Brain microvascular endothelial cell (primary cell): ENCODE data around the gene TCEANC.
"Not testable (repeated sequence)": the region's sequence is repeated elsewhere in the genome, so short reads cannot be mapped to it uniquely, and the experiment has no call there.

Experiments used
- DNase-seq: peaks from one replicate; pipeline ENCODE4 v3.0.0-alpha.2; 2020
- H3K27ac ChIP-seq: fragments of 250-450 bp; sonication (Bioruptor Pico); 2 replicates; pipeline ENCODE4 v1.5.1; 2020; ENCODE audit warnings: mild to moderate bottlenecking, moderate library complexity
- H3K27me3 ChIP-seq: fragments of 250-450 bp; sonication (Bioruptor Pico); replicated peaks from 2 replicates; pipeline ENCODE4 v1.5.1; 2020; ENCODE audit warnings: mild to moderate bottlenecking
- H3K36me3 ChIP-seq: fragments of 250-450 bp; sonication (Bioruptor Pico); replicated peaks from 2 replicates; pipeline ENCODE4 v1.5.1; 2020; ENCODE audit warnings: mild to moderate bottlenecking
- H3K4me3 ChIP-seq: 2 replicates; pipeline ENCODE4 v1.5.1; 2011; ENCODE audit warnings: low read depth, mild to moderate bottlenecking, control low read depth, low read length, moderate library complexity
- CTCF ChIP-seq: IDR thresholded peaks from 2 replicates; pipeline ENCODE4 v1.5.1; 2011; ENCODE audit warnings: low read depth, mild to moderate bottlenecking, moderate library complexity, low read length, control low read depth, inconsistent platforms; ENCODE audit errors: missing control alignments
- in situ Hi-C: cut with HindIII; loops from 2 replicates; pipeline ENCODE4 v1.10.0; 2017; ENCODE audit warnings: low sequenced_read_pairs, low pct_ligation_motif_present

Gene TCEANC

GRCh38 chrX:13620207-13620606 is 32.7 kb upstream of the TCEANC start:
- in situ Hi-C loops = no loop called here
- no peak overlapping the region for H3K27ac ChIP-seq
- no peak for TF ChIP-seq CTCF
- no peaks in the 10 kb centered on the region for H3K36me3 ChIP-seq
- DNase-seq = no peak
- H3K27me3 ChIP-seq = no peaks in the 10 kb centered on the region
- no peak overlapping the region for H3K4me3 ChIP-seq

- Histone ChIP-seq H3K27ac (no peak overlapping the region), H3K27me3 (no peaks in the 10 kb centered on the region), H3K4me3 (no peak overlapping the region), H3K36me3 (no peaks in the 10 kb centered on the region)
- TF ChIP-seq CTCF = no peak
- DNase-seq = no peak
- in situ Hi-C loops = no loop called here
These were observed 30.5 kb upstream of the TCEANC start for GRCh38 chrX:13622401-13622964.

GRCh38 chrX:13627306-13627705 is 25.6 kb upstream of the TCEANC start:
- in situ Hi-C loops = no loop called here
- Histone ChIP-seq H3K4me3 (no peak overlapping the region), H3K27me3 (no peaks in the 10 kb centered on the region), H3K36me3 (no peaks in the 10 kb centered on the region), H3K27ac (no peak overlapping the region)
- DNase-seq = no peak
- TF ChIP-seq CTCF = no peak

- DNase-seq, in situ Hi-C loops, H3K27ac ChIP-seq, H3K36me3 ChIP-seq, H3K4me3 ChIP-seq, H3K27me3 ChIP-seq: not testable (repeated sequence)
These were observed 15.7 kb upstream of the TCEANC start for GRCh38 chrX:13637224-13637623.

GRCh38 chrX:13638021-13638420 is 14.9 kb upstream of the TCEANC start:
- DNase-seq = no peak
- no peak overlapping the region for H3K4me3 ChIP-seq
- H3K27ac ChIP-seq = no peak overlapping the region
- H3K36me3 ChIP-seq = no peaks in the 10 kb centered on the region
- H3K27me3 ChIP-seq = no peaks in the 10 kb centered on the region
- no peak for TF ChIP-seq CTCF
- in situ Hi-C loops = no loop called here

- H3K27ac ChIP-seq = no peak overlapping the region
- H3K4me3 ChIP-seq = no peak overlapping the region
- H3K27me3 ChIP-seq = no peaks in the 10 kb centered on the region
- no peak for DNase-seq
- in situ Hi-C loops = no loop called here
- no peak for TF ChIP-seq CTCF
- no peaks in the 10 kb centered on the region for H3K36me3 ChIP-seq
These were observed 14.1 kb upstream of the TCEANC start for GRCh38 chrX:13638826-13639225.

- H3K27me3 ChIP-seq, H3K27ac ChIP-seq, H3K4me3 ChIP-seq, DNase-seq, H3K36me3 ChIP-seq, in situ Hi-C loops: not testable (repeated sequence)
These were observed 11.3 kb upstream of the TCEANC start for GRCh38 chrX:13641684-13642083.
